A549 treated with AZD9567 at 1 μM for 4 hours (cell line): ENCODE measurements around the gene CDC25B. TPM values are rescaled to one million over a fixed set of nuclear protein-coding genes. Genes with fewer than 3 reads are reported as not detected.

ENCODE experiments used
- total RNA-seq: library from RNA; stranded (reverse); fragments of 200-300 nt; extraction: Qiagen RNA extraction; gene quantifications from 5 replicates; pipeline ENCODE4 v1.2.3, GENCODE V29; 2022; ENCODE audit not compliant: insufficient read depth

CDC25B gene
- 174 to 209 TPM (median 207 TPM) in 5 replicates for total RNA-seq

GRCh38 chr20:3795511-3796468 is at the start of gene CDC25B:
Gene CDC25B, plus strand, starts transcription at chr20:3796310. Its CDS starts 222 bp downstream, at chr20:3796532.

GRCh38 chr20:3767427-3768341 is 28.4 kb upstream of the CDC25B start, which contains the start of gene ADISSP:
Gene ADISSP, minus strand, starts transcription at chr20:3767753. Its CDS starts 7,653 bp downstream, at chr20:3760100.

GRCh38 chr20:3781153-3781910 is 14.8 kb upstream of the CDC25B start, which contains the start of gene SPEF1:
Gene SPEF1, minus strand, starts transcription at chr20:3781448. Its CDS starts 161 bp downstream, at chr20:3781287.

GRCh38 chr20:3786665-3787323 is 9.3 kb upstream of the CDC25B start, which contains the start of gene CENPB:
Gene CENPB, minus strand, starts transcription at chr20:3786740. Its CDS starts 257 bp downstream, at chr20:3786483.

GRCh38 chr20:3820048-3820900 is 24.2 kb downstream of the CDC25B start, which contains the start of gene AP5S1:
Gene AP5S1, plus strand, starts transcription at chr20:3820547. Its CDS starts 1,571 bp downstream, at chr20:3822118.

GRCh38 chr20:3846740-3847428 is 50.8 kb downstream of the CDC25B start, which contains the start of gene MAVS:
Gene MAVS, plus strand, starts transcription at chr20:3846834. Its CDS starts 7,791 bp downstream, at chr20:3854625.

Other genes with a start within 250 kb of the CDC25B start
- gene GFRA4, start 132.9 kb upstream of the CDC25B start, total RNA-seq: not detected in 5 replicates
- gene ADAM33, start 114.3 kb upstream of the CDC25B start, total RNA-seq: 0.06 to 0.09 TPM (median 0.06 TPM) in 3 of 5 replicates, not detected in the others
- gene SIGLEC1, start 83.7 kb upstream of the CDC25B start, total RNA-seq: 0.01 to 0.03 TPM (median 0.03 TPM) in 3 of 5 replicates, not detected in the others
- 0.46 to 0.70 TPM (median 0.56 TPM) in 4 of 5 replicates, not detected in the other for gene HSPA12B, start 63.6 kb upstream of the CDC25B start, total RNA-seq
- 127 to 178 TPM (median 163 TPM) in 5 replicates for gene ADISSP, start 28.6 kb upstream of the CDC25B start, total RNA-seq
- 2.0 to 2.4 TPM (median 2.1 TPM) in 4 of 5 replicates, not detected in the other for gene SPEF1, start 14.9 kb upstream of the CDC25B start, total RNA-seq
- 112 to 119 TPM (median 115 TPM) in 5 replicates for gene CENPB, start 9.6 kb upstream of the CDC25B start, total RNA-seq
- 18.0 to 19.7 TPM (median 18.7 TPM) in 5 replicates for gene AP5S1, start 24.2 kb downstream of the CDC25B start, total RNA-seq
- gene MAVS, start 50.5 kb downstream of the CDC25B start, total RNA-seq: 19.0 to 22.4 TPM (median 21.8 TPM) in 5 replicates
- 55.0 to 59.2 TPM (median 56.6 TPM) in 5 replicates for gene PANK2, start 93.1 kb downstream of the CDC25B start, total RNA-seq
- 14.0 to 18.8 TPM (median 16.0 TPM) in 5 replicates for gene RNF24, start 219.2 kb downstream of the CDC25B start, total RNA-seq